ENCODE data around the gene GPR39. TPM values are rescaled to one million over a fixed set of nuclear protein-coding genes. Genes with fewer than 3 reads are reported as not detected.

GPR39 gene
- total RNA-seq, 1 experiment from 2014 or later: 4.7 TPM

DNA sequence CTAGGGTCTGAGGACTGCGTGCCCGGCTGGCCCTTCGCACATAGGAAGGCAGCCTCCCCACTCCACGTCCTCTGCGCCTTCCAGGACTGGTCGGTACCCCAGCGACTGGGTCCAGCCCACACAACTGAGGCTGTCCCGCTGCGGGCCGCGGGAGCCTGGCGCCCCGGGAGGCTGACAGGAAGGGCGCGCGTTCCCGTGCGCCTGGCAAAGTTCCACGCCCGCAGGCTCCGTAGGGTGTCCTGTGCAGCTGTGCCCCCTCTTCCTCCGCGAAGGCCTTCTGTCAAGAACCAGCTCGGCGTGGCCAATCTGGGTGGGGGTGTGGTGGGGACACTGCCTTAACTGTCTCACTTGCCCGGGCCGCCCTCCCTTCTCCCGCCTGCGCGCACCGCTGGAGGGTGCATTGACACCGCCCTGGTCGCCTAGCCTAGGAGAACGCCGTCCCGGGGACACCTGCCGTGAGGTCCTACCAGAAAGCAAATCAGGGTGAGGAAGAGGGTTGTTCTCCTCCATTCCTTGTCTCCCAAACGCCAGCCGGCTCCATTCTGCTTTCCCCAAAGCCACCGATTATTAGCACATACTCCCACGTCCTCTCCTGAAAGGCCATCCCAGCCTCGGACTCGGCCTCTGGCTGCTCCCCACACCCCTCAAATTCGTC lies 254.0 kb downstream of the GPR39 start:
- peak; percentile 61 for DNase-seq (ENCODE audit: low spot score)

DNA sequence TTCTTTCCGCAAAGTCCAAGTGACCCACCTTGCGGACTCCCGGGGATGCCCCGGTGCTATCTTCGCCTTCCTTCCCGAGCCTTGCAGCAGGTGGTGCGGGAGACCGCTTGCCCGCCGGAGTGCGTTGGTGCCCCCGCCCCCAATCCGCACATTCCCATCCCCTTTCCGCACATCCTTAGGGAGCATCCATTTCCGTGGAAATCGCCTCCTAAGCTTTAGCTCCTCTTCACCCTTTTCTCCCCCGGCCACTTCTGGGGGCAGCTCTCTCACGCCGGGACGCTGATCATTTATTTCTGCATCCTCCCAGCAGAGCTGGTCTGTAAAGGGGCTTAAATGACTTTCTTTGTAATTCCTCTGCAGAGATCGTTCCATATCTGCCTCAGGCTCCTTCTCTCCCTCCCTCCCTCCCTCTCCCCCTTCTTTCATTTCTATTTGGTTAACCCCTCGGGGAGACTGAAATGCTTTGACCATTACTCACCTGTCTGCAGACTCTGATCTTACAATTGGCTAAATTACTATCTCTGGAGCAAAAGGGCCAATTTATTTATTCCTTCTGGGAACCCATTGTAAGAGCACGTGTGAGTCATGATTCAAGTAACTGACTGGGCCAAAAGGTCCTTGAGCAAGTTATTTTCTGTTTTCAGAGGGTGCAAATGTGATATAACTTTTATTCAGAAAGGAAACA lies 254.7 kb downstream of the GPR39 start:
- peak; percentile 93 for DNase-seq (ENCODE audit: low spot score)

DNA sequence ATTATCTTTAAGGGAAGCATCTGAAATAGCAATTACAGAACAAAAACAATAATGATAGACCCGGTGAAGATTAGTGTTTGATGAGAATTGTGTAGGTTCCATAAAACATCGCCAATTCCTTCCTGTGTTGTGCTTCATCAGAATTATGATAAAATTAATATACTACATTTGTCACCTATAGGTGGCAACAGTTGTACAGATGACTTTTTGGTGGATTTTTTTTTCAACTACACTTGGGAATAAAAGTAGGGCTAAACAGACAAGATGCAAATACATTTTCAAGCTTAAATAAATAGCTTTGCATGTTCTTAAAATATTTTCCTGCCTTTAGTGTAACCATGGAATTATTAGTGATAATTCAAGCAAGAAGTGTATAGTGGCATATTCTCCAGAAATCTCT lies 260.4 kb downstream of the GPR39 start:
- DNase-seq (ENCODE audit: low spot score): peak; percentile 10

DNA sequence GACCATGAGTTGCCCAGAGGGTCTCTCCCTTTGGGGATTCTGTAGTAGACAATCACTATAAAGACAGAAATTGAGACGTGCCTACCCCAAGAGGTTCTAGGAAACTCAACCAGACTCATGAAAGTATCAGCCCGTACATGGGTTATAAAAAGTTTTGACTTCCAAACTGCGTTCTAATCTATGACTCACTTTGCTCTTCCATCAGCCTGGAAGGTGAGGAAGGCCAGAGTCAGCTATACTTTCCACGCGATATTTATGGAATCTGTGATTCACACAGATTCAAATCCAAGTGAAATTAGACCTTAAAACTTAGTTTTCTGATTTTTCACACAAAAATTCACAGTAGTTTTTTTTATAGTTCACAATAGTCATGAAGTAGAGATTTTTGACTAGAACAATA lies 261.1 kb downstream of the GPR39 start:
- peak; percentile 36 for DNase-seq (ENCODE audit: low spot score)

DNA sequence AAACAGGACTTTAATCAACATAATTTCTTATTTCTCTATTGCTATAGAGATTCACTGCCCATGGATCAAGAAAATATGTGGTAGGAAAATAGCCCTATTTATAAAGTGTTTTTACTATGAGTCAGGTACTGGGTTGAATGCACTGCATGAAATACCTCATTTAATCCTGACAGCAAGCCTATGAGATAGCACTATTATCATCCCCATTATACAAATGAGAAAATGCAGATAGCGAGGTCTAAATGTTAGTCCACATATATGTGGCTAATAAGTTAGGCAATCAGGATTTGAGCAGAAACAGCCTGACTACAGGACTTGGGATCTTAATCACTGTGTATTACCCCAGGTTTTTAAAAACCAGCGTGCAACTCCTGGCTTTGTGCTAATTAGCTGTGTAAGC lies 261.9 kb downstream of the GPR39 start:
- peak; percentile 34 for DNase-seq (ENCODE audit: low spot score)

DNA sequence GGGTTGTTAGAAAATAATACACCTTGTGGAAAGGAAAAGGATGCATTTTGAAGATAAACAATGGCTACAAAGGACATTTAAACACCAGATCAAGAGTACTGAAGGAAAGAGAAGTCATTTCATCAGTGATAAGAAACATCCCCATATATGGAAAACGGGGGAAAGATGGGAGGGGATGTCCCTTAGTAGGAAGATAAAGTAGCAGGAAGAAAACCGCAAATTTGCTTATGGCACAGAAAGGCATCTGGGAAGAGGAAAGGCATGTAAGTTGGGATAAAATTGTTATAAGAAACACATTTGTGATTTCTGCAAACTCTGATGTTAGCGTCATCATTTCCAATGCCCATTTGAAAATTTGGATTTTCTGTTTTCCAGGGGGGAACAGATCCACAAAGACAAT lies 263.9 kb downstream of the GPR39 start:
- DNase-seq (ENCODE audit: low spot score): no peak

DNA sequence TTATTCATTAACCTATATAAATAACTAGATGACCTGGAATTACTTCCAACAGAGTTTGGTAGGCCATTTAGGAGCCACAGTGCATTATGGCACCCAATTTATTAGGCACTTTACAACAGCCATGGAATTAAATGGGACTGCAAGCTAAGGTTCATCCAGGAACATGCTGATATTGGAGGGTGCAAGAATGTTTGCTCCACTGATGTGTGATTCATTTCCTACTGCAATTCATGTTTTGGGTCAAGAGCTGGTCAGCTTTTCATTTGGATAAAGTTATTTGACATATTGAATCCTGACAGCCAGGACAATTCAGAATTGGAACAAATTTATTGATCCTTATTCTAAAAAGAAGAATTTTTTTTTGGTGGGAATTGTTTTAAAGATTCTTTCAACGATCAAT lies 265.2 kb downstream of the GPR39 start:
- no peak for DNase-seq (ENCODE audit: low spot score)

DNA sequence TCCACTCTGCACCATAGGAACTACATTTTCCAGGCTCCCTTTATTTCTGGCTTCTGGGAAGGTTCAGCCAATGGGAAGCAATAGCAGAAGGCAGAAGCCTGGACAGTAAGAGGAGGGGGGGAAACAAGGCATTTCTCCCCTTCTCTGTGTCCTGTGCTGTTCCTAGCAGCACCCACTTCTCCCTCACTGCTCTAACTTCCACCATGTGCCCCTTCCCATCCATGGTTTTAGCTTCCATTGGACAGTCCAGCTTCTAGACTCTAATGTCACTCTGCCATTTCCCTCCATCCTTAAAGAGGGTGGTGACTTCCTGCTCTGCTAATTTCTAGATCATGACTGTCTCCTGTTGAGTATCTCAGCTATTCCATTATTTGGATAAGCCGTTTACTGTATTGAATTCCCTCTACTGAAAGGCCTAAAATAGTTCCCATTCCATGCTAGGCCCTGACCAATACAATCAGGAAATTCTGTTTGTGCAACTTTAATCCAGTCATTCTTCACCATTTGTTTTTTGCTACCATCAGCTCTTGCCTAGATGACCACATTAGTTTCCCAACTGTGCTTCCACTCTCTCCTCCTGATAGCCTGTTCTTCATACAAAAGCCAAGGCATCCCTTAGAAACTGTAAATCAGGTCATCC lies 274.2 kb downstream of the GPR39 start:
- no peak for DNase-seq (ENCODE audit: low spot score)

DNA sequence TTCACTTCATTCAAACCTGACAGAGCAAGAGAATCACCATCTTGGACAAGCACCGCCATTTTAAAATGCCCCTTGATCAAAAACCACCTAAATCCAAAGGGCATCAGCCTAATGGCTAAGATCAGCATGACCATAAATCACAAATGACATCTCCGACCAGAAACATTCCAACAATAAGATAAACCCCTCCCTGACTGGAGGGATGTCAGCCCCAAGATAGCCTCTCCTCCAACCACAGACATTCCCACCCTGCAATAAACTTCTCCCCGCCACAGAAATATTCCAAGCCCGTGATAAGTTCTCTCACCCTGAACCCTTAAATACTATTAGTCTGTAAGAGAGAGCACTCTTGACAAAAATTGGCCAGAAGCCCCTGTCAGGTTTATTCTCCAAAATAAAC lies 275.0 kb downstream of the GPR39 start:
- DNase-seq (ENCODE audit: low spot score): peak; percentile 70

DNA sequence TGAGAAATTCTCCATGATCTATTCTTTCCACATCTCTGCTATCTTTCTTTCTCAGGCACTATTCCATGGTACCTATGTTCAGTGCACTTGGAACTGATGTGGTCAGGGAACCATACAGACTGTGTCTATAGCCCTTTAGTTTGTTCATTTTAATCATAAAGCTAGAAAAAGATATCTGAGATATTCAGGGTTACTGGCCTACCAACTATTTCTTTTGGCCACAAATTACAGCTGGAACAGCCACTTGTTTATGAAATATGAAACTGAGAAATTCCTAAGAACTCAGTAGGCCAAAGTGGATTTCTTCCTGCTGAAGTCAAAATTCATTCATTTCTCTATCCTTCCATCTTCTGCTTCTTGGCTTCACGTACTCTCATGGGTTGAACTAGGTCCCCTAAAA lies 276.2 kb downstream of the GPR39 start:
- DNase-seq (ENCODE audit: low spot score): no peak

Measured in A172 (cell line).